T-cell (primary cell): Measurements from ENCODE around the gene HAAO. TPM values are rescaled to one million over a fixed set of nuclear protein-coding genes. Genes with fewer than 3 reads are reported as not detected.

Experiments used
- ATAC-seq, 4 experiments: fragments of 200-7000 bp in 3 of 4; fragments of 150-1000 bp in 1 of 4; cut with Tn5 transposase; replicated peaks in 1 of 4; 1 replicate in 3 of 4; 2 replicates in 1 of 4; pipeline ENCODE4 v1.10.0; 2021; ENCODE audit warnings: moderate library complexity in 3 of 4, mild to moderate bottlenecking in 2 of 4, moderate number of reproducible peaks in 1 of 4
- CTCF ChIA-PET, 2 donors: fragments of 300-600 bp; sonication (Branson Sonifier 250); formaldehyde crosslinking; loops; one replicate each; lab custom pipeline; 2022; ENCODE audit warnings: antibody characterized with exemption in 2 of 2; lab: Charles Lee
- POLR2A ChIA-PET, 2 donors: fragments of 300-600 bp; sonication (Branson Sonifier 250); formaldehyde crosslinking; loops; one replicate each; lab custom pipeline; 2022; ENCODE audit warnings: antibody characterized with exemption in 2 of 2; lab: Charles Lee
- DNase-seq, 35 experiments: peaks; one replicate each; pipeline versions ENCODE4 v3.0.0 to v3.0.0-alpha.2; 2013 to 2023
- H3K27ac ChIP-seq: one replicate; pipeline ENCODE4 v1.5.1; 2013; ENCODE audit warnings: low read length
- H3K27me3 ChIP-seq, 2 experiments: replicated peaks in 1 of 2; 1 replicate in 1 of 2; 2 replicates in 1 of 2; pipeline versions ENCODE4 v1.6.1 to v1.7.0; 2013; ENCODE audit warnings: low read length in 1 of 2, mixed read lengths in 1 of 2; ENCODE audit not compliant: control insufficient read depth in 2 of 2, insufficient read depth in 2 of 2; ENCODE audit errors: extremely low read depth in 1 of 2
- H3K36me3 ChIP-seq, 2 donors: 1 replicate in 1 of 2; 2 replicates in 1 of 2; pipeline versions ENCODE4 v1.6.1 to v1.7.0; 2013; ENCODE audit warnings: low read length in 1 of 2; ENCODE audit not compliant: control insufficient read depth in 2 of 2, insufficient read depth in 1 of 2; ENCODE audit errors: extremely low read depth in 1 of 2
- H3K4me1 ChIP-seq, 2 experiments: 1 replicate in 1 of 2; 2 replicates in 1 of 2; pipeline versions ENCODE4 v1.6.1 to v1.7.0; 2013; ENCODE audit warnings: low read length in 2 of 2, mixed read lengths in 1 of 2; ENCODE audit not compliant: insufficient read depth in 2 of 2, control insufficient read depth in 1 of 2; ENCODE audit errors: extremely low read depth in 1 of 2
- H3K4me3 ChIP-seq, 2 donors: 1 replicate in 1 of 2; 2 replicates in 1 of 2; pipeline versions ENCODE4 v1.5.1 to v1.7.0; 2013; ENCODE audit warnings: mild to moderate bottlenecking in 2 of 2, low read length in 1 of 2, moderate library complexity in 1 of 2; ENCODE audit not compliant: control insufficient read depth in 1 of 2; ENCODE audit errors: extremely low read depth in 1 of 2
- H3K9me3 ChIP-seq: 2 replicates; pipeline ENCODE4 v1.7.0; 2013
- H3K27ac Mint-ChIP-seq, 2 donors: one replicate each; pipeline ENCODE4 v1.8.0; 2020 to 2021; ENCODE audit warnings: mild to moderate bottlenecking in 2 of 2, mixed read lengths in 2 of 2
- H3K27me3 Mint-ChIP-seq, 2 donors: one replicate each; pipeline ENCODE4 v1.8.0; 2021 to 2022; ENCODE audit warnings: mixed read lengths in 2 of 2
- H3K36me3 Mint-ChIP-seq: one replicate; pipeline ENCODE4 v1.8.0; 2021; ENCODE audit warnings: mixed read lengths
- H3K4me1 Mint-ChIP-seq, 3 donors: one replicate each; pipeline ENCODE4 v1.8.0; 2020 to 2022; ENCODE audit warnings: mixed read lengths in 3 of 3, mild to moderate bottlenecking in 1 of 3
- H3K4me3 Mint-ChIP-seq, 3 donors: one replicate each; pipeline ENCODE4 v1.8.0; 2020 to 2022; ENCODE audit warnings: mild to moderate bottlenecking in 3 of 3, mixed read lengths in 3 of 3, moderate library complexity in 3 of 3
- H3K9me3 Mint-ChIP-seq, 3 donors: one replicate each; pipeline ENCODE4 v1.8.0; 2020 to 2022; ENCODE audit warnings: mixed read lengths in 3 of 3
- WGBS: methylation state at CpG from one replicate; pipeline ENCODE4 v1.1.5; 2013; ENCODE audit warnings: missing lambda C conversion rate; ENCODE audit not compliant: insufficient coverage; 5-methylcytosine and 5-hydroxymethylcytosine counted together
- total RNA-seq, 35 experiments: library from RNA in 6 of 35; stranded (reverse) in 6 of 35; fragments of 120-200 nt in 1 of 35; gene quantifications; one replicate each; pipeline versions ENCODE4 v1.2.1 to v1.2.4 and lab custom pipeline; 2013 to 2026

HAAO gene
- total RNA-seq, 5 donors from 2014 or later (not counting 1 experiment from before 2014, with no cell fraction given): 0.38 to 0.72 (median 0.61) TPM; not detected in 2

DNA sequence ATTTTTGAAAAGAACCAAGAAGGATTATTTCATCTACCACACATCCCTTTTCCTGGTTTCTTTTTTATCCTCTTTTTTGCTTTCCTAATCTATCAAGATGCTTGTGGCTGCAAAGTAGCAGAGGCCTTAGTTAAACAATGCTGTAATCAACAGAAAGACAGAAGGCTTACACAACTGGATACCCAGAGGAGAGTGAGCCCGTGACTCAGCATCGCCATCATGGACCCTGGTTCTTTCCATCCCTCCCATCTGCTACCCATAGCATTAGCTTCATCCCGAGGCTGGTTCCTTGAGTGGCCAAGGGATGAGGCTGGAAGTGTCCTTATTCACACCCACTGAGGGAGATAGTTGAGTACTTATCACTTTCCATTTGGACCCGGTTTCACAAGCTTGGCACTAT lies 7.5 kb upstream of the HAAO start:
- Histone ChIP-seq H3K36me3 (no peaks in the 10 kb centered on the region), H3K27me3 (peaks cover 0 to 20% of the 10 kb centered on the region in 2 experiments), H3K4me1 (peaks cover 7 to 11% of the 10 kb centered on the region in 2 experiments), H3K4me3 (no peak overlapping the region), H3K27ac (no peak overlapping the region), H3K9me3 (no peaks in the 10 kb centered on the region)
- DNase-seq (no peak), ATAC-seq (no peak)
- H3K4me1 Mint-ChIP-seq: peaks cover 13 to 24% (median 21%) of the 10 kb centered on the region in 3 donors
- H3K9me3 Mint-ChIP-seq: no peaks in the 10 kb centered on the region
- no peaks in the 10 kb centered on the region for H3K36me3 Mint-ChIP-seq
- ChIA-PET POLR2A (interaction anchor here in 1 of 2 donors (0.5 to 0.7 kb wide), 2 partner anchors 13 to 901 kb away, joined by 3 to 4 read pairs; no protein-coding TSS in a partner anchor), CTCF (interaction anchor here in 1 of 2 donors (0.6 kb wide), 1 partner anchor 675 kb away, joined by 3 read pairs; no protein-coding TSS in a partner anchor)
- WGBS: no CpG with 5 or more reads among the region's 4 CpGs
- H3K27ac Mint-ChIP-seq: no peak overlapping the region
- no peak overlapping the region for H3K4me3 Mint-ChIP-seq
- H3K27me3 Mint-ChIP-seq: peaks cover 0 to 27% of the 10 kb centered on the region in 2 donors

DNA sequence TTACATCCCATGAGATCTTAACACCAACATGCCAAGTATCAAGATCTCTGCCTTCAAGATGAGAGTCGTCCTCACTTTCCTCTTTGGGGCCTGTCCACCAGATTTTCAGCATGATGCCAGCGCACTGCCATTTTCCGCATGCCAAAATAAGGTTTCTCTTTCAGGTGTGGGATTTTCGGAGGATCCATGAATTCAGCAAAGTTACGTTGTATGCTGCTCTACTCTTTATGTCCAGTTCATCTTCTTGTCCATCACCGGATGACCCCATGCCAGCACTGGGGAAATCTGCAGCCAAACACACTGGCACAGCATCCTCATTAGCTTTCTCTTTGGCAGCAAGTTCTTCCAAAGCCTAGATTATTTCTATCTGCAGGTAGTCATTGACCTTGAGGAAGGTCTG lies 4.9 kb upstream of the HAAO start:
- H3K9me3 ChIP-seq: no peaks in the 10 kb centered on the region
- Mint-ChIP-seq H3K4me3 (no peak overlapping the region), H3K27ac (no peak overlapping the region), H3K4me1 (peaks cover 21 to 37% (median 32%) of the 10 kb centered on the region in 3 donors), H3K9me3 (no peaks in the 10 kb centered on the region), H3K27me3 (peaks cover 0 to 24% of the 10 kb centered on the region in 2 donors), H3K36me3 (no peaks in the 10 kb centered on the region)
- DNase-seq (no peak), ATAC-seq (no peak)
- H3K27ac ChIP-seq: no peak overlapping the region
- POLR2A ChIA-PET: no interaction called here
- CTCF ChIA-PET: no interaction called here
- WGBS: 79% methylated on average over 6 of the region's 6 CpGs
- H3K36me3 ChIP-seq: no peaks in the 10 kb centered on the region
- H3K4me3 ChIP-seq: no peak overlapping the region
- H3K4me1 ChIP-seq: peaks cover 20 to 22% of the 10 kb centered on the region in 2 experiments
- peaks cover 0 to 33% of the 10 kb centered on the region in 2 experiments for H3K27me3 ChIP-seq

GRCh38 chr2:42796427-42797248 lies 4.3 kb upstream of the HAAO start:
- no CpG with 5 or more reads among the region's 7 CpGs for WGBS
- H3K4me1 ChIP-seq: peaks cover 22 to 27% of the 10 kb centered on the region in 2 experiments
- ATAC-seq (no peak), DNase-seq (no peak)
- no peaks in the 10 kb centered on the region for H3K36me3 Mint-ChIP-seq
- H3K4me1 Mint-ChIP-seq: peaks cover 27 to 42% (median 37%) of the 10 kb centered on the region in 3 donors
- CTCF ChIA-PET: no interaction called here
- POLR2A ChIA-PET: no interaction called here
- no peaks in the 10 kb centered on the region for H3K9me3 Mint-ChIP-seq
- no peaks in the 10 kb centered on the region for H3K36me3 ChIP-seq
- no peak overlapping the region for H3K4me3 Mint-ChIP-seq
- no peak overlapping the region for H3K27ac ChIP-seq
- no peak overlapping the region for H3K4me3 ChIP-seq
- peak overlapping the region in 1 of 2 donors; percentile 26 for H3K27ac Mint-ChIP-seq
- peaks cover under 1 to 24% of the 10 kb centered on the region in 2 donors for H3K27me3 Mint-ChIP-seq
- H3K27me3 ChIP-seq: peaks cover 0 to 36% of the 10 kb centered on the region in 2 experiments
- H3K9me3 ChIP-seq: no peaks in the 10 kb centered on the region

GRCh38 chr2:42795841-42796301 lies 3.5 kb upstream of the HAAO start:
- no peak overlapping the region for H3K4me3 ChIP-seq
- ChIA-PET POLR2A (no interaction called here), CTCF (interaction anchor here in 1 of 2 donors (1.4 kb wide), 1 partner anchor 17 kb away, joined by 3 read pairs; no protein-coding TSS in a partner anchor)
- no peaks in the 10 kb centered on the region for H3K9me3 Mint-ChIP-seq
- no peaks in the 10 kb centered on the region for H3K36me3 Mint-ChIP-seq
- H3K27ac Mint-ChIP-seq: no peak overlapping the region
- no peak overlapping the region for H3K27ac ChIP-seq
- H3K4me1 ChIP-seq: peaks cover 18 to 24% of the 10 kb centered on the region in 2 experiments
- H3K9me3 ChIP-seq: no peaks in the 10 kb centered on the region
- ATAC-seq (no peak), DNase-seq (no peak)
- H3K4me3 Mint-ChIP-seq: no peak overlapping the region
- peaks cover 0 to 37% of the 10 kb centered on the region in 2 experiments for H3K27me3 ChIP-seq
- WGBS: 90% methylated on average over 2 of the region's 3 CpGs
- H3K27me3 Mint-ChIP-seq: peaks cover 8 to 27% of the 10 kb centered on the region in 2 donors
- H3K36me3 ChIP-seq: no peaks in the 10 kb centered on the region
- H3K4me1 Mint-ChIP-seq: peaks cover 33 to 41% (median 37%) of the 10 kb centered on the region in 3 donors

GRCh38 chr2:42795275-42795674 lies 2.9 kb upstream of the HAAO start:
- no peak overlapping the region for H3K4me3 Mint-ChIP-seq
- ChIA-PET CTCF (interaction anchor here in 1 of 2 donors (0.7 to 1.4 kb wide), 2 partner anchors 18 to 1293 kb away, joined by 3 to 7 read pairs; no protein-coding TSS in a partner anchor), POLR2A (no interaction called here)
- no peak overlapping the region for H3K27ac Mint-ChIP-seq
- WGBS: no CpG with 5 or more reads among the region's 6 CpGs
- DNase-seq (no peak), ATAC-seq (no peak)
- Histone ChIP-seq H3K4me3 (no peak overlapping the region), H3K27ac (no peak overlapping the region), H3K27me3 (peaks cover 0 to 42% of the 10 kb centered on the region in 2 experiments), H3K9me3 (no peaks in the 10 kb centered on the region), H3K4me1 (peaks cover 13 to 21% of the 10 kb centered on the region in 2 experiments), H3K36me3 (no peaks in the 10 kb centered on the region)
- H3K27me3 Mint-ChIP-seq: peaks cover 10 to 33% of the 10 kb centered on the region in 2 donors
- H3K4me1 Mint-ChIP-seq: peaks cover 28 to 35% (median 31%) of the 10 kb centered on the region in 3 donors
- no peaks in the 10 kb centered on the region for H3K36me3 Mint-ChIP-seq
- no peaks in the 10 kb centered on the region for H3K9me3 Mint-ChIP-seq

DNA sequence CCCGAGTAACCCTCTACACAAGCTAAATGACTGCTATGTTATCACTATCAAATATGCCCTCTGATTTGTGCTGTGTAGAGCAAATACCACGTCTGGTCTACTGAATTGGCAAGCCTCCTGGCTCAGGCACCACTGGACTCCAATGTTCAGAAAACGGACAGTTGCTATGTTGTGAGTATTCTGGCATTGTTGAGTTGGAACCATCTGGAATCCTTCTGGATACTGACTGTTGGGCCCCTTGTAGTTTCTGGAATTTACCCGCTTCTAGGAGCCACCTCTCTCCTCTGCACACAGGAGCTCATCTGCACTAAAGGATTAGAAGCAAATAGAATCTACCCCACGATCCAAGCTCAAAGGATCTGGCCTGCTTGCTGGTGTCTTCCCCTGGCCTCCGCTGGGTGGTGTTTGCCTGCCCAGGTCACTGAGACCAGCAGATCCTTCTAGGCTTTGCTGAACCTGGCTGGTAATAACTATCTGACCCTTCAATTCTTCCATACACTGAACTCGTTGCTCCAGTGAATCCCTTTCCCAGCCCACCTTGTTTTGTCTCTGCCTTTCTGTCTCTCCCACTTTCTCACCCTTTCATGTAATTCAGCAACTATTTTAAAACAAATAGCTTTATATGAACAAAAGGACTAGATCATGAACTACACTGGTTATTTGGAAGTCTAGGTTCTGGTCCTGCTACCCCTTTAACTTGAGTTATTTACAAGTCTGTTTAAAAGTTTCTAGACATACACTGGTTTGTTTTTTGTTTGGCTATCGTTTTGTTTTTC lies 2.1 kb upstream of the HAAO start:
- Mint-ChIP-seq H3K27ac (no peak overlapping the region), H3K4me1 (peaks cover 28 to 35% (median 28%) of the 10 kb centered on the region in 3 donors), H3K36me3 (no peaks in the 10 kb centered on the region), H3K9me3 (no peaks in the 10 kb centered on the region), H3K27me3 (peaks cover 15 to 40% of the 10 kb centered on the region in 2 donors), H3K4me3 (peak overlapping the region in 1 of 3 donors; percentile 75)
- ChIA-PET POLR2A (interaction anchor here (0.5 kb wide), 2 partner anchors 18 to 44 kb away, joined by 3 to 6 read pairs; no protein-coding TSS in a partner anchor), CTCF (interaction anchor here in 1 of 2 donors (0.7 to 1.4 kb wide), 2 partner anchors 19 to 1294 kb away, joined by 3 to 7 read pairs; no protein-coding TSS in a partner anchor)
- H3K4me1 ChIP-seq: peaks cover 11 to 20% of the 10 kb centered on the region in 2 experiments
- no peak overlapping the region for H3K27ac ChIP-seq
- no peaks in the 10 kb centered on the region for H3K36me3 ChIP-seq
- H3K9me3 ChIP-seq: no peaks in the 10 kb centered on the region
- peaks cover 0 to 50% of the 10 kb centered on the region in 2 experiments for H3K27me3 ChIP-seq
- H3K4me3 ChIP-seq: no peak overlapping the region
- WGBS: 88% methylated on average over 6 of the region's 8 CpGs
- no peak for ATAC-seq
- DNase-seq: no peak
